Astrocyte (in vitro differentiated cells and primary cell): ENCODE results near the gene RASD1.

Experiments
- EZH2 ChIP-seq: IDR thresholded peaks from 2 replicates; pipeline ENCODE4 v1.6.1; 2012; ENCODE audit warnings: mild to moderate bottlenecking, low read length, inconsistent platforms; ENCODE audit not compliant: insufficient read depth
- TF ChIP-seq, protein P1 (sequence below): IDR thresholded peaks from 2 replicates; pipeline ENCODE4 v1.5.1; 2011; ENCODE audit warnings: low read depth, mild to moderate bottlenecking, inconsistent platforms, low read length, moderate library complexity; ENCODE audit not compliant: insufficient read depth

- TF ChIP-seq, protein P1, sequence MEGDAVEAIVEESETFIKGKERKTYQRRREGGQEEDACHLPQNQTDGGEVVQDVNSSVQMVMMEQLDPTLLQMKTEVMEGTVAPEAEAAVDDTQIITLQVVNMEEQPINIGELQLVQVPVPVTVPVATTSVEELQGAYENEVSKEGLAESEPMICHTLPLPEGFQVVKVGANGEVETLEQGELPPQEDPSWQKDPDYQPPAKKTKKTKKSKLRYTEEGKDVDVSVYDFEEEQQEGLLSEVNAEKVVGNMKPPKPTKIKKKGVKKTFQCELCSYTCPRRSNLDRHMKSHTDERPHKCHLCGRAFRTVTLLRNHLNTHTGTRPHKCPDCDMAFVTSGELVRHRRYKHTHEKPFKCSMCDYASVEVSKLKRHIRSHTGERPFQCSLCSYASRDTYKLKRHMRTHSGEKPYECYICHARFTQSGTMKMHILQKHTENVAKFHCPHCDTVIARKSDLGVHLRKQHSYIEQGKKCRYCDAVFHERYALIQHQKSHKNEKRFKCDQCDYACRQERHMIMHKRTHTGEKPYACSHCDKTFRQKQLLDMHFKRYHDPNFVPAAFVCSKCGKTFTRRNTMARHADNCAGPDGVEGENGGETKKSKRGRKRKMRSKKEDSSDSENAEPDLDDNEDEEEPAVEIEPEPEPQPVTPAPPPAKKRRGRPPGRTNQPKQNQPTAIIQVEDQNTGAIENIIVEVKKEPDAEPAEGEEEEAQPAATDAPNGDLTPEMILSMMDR: no peak
- no peak for TF ChIP-seq EZH2
Measured at GRCh38 chr17:17448723-17449122, 47.5 kb downstream of the RASD1 start.
